GM10248 (cell line): ENCODE measurements around the gene HOXD10.

Experiments used
- CTCF ChIA-PET: fragments of 300-600 bp; sonication (Branson Sonifier 250); formaldehyde crosslinking; extraction: SDS; loops from one replicate; lab custom pipeline; 2021; ENCODE audit warnings: antibody characterized with exemption; lab: Yijun Ruan, JAX
- POLR2A ChIA-PET: fragments of 350-650 bp; sonication (Branson Sonifier 250); formaldehyde crosslinking; extraction: SDS; loops from one replicate; lab custom pipeline; 2020; ENCODE audit warnings: antibody characterized with exemption; lab: Yijun Ruan, JAX
- DNase-seq: peaks from one replicate; pipeline ENCODE4 v3.0.0; 2012; ENCODE audit errors: extremely low spot score
- TF ChIP-seq, protein P1 (sequence below): IDR thresholded peaks from 2 replicates; pipeline ENCODE4 v1.5.1; 2012; ENCODE audit warnings: mild to moderate bottlenecking, low read depth; ENCODE audit errors: extremely low read depth, missing control alignments, control extremely low read depth

Gene HOXD10

DNA sequence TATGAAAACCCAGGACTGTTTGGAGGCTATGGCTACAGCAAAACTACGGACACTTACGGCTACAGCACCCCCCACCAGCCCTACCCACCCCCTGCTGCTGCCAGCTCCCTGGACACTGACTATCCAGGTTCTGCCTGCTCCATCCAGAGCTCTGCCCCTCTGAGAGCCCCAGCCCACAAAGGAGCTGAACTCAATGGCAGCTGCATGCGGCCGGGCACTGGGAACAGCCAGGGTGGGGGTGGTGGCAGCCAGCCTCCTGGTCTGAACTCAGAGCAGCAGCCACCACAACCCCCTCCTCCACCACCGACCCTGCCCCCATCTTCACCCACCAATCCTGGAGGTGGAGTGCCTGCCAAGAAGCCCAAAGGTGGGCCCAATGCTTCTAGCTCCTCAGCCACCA, 52.6 kb downstream of the HOXD10 start:
- CTCF ChIA-PET: interaction anchor here (1.1 to 1.7 kb wide), 5 partner anchors 16 to 502 kb away, joined by 3 to 7 read pairs (median 3); no protein-coding TSS in a partner anchor
- no peak for DNase-seq
- POLR2A ChIA-PET: no interaction called here
- TF ChIP-seq, protein P1, sequence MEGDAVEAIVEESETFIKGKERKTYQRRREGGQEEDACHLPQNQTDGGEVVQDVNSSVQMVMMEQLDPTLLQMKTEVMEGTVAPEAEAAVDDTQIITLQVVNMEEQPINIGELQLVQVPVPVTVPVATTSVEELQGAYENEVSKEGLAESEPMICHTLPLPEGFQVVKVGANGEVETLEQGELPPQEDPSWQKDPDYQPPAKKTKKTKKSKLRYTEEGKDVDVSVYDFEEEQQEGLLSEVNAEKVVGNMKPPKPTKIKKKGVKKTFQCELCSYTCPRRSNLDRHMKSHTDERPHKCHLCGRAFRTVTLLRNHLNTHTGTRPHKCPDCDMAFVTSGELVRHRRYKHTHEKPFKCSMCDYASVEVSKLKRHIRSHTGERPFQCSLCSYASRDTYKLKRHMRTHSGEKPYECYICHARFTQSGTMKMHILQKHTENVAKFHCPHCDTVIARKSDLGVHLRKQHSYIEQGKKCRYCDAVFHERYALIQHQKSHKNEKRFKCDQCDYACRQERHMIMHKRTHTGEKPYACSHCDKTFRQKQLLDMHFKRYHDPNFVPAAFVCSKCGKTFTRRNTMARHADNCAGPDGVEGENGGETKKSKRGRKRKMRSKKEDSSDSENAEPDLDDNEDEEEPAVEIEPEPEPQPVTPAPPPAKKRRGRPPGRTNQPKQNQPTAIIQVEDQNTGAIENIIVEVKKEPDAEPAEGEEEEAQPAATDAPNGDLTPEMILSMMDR: no peak
